ENCODE results near the gene AIFM1.

DNA sequence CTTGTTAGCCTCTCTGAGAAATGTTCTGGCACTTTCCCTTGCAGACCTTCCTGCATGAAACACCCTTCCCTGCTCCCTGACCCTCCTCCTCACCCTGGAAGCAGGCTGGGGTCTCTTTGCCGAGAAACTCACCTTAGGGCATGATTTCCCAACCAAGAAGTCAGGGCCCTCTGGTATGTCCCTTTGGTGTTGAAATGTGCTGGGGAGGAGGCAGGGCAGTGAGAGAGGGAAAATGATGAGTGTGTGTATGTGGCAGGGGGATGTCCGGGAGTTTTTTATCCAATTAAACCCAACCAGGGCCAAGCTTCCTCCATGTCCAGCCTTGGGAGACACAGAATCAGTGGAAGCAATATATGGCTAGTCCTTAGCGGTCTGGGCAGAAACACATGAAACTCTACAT lies 60.4 kb downstream of the AIFM1 start:
- TF ChIP-seq POLR2AphosphoS5 (IDR thresholded peaks at IDR 0.05) (no peak), POLR2A (IDR thresholded peaks at IDR 0.05; ENCODE audit: low read depth) (no peak)
- TF ChIP-seq, protein P1, sequence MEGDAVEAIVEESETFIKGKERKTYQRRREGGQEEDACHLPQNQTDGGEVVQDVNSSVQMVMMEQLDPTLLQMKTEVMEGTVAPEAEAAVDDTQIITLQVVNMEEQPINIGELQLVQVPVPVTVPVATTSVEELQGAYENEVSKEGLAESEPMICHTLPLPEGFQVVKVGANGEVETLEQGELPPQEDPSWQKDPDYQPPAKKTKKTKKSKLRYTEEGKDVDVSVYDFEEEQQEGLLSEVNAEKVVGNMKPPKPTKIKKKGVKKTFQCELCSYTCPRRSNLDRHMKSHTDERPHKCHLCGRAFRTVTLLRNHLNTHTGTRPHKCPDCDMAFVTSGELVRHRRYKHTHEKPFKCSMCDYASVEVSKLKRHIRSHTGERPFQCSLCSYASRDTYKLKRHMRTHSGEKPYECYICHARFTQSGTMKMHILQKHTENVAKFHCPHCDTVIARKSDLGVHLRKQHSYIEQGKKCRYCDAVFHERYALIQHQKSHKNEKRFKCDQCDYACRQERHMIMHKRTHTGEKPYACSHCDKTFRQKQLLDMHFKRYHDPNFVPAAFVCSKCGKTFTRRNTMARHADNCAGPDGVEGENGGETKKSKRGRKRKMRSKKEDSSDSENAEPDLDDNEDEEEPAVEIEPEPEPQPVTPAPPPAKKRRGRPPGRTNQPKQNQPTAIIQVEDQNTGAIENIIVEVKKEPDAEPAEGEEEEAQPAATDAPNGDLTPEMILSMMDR (IDR thresholded peaks at IDR 0.05): no peak
